ENCODE results near the gene MNAT1. TPM values are rescaled to one million over a fixed set of nuclear protein-coding genes. Genes with fewer than 3 reads are reported as not detected.
"Not testable (repeated sequence)": the region's sequence is repeated elsewhere in the genome, so short reads cannot be mapped to it uniquely, and the experiment has no call there.

MNAT1 gene
- total RNA-seq, 1 donor from 2014 or later = 42.4 TPM

DNA sequence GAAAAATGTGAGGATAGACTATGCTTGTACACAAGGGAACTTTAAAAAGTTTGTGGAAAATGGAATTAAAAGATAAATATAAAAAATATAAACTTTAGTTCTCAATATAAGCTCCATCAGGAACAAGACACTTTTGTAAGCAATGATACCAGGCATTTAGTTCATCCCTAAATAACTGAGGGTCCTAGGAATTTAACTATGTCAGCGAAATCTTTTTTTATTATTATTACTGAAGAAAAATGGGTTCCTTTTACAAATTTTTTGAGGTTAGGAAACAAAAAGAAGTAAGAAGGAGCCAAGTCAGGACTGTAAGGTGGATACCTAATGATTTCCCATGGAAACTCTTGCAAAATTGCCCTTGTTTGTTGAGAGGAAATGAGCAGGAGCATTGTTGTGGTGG is 143.6 kb downstream of the MNAT1 start:
- Mint-ChIP-seq H3K27me3 (ENCODE audit: low read depth) (no peaks in the 10 kb centered on the region), H3K36me3 (ENCODE audit: low read depth) (peaks cover 13% of the 10 kb centered on the region), H3K4me1 (ENCODE audit: low read depth) (peaks cover 9% of the 10 kb centered on the region), H3K27ac (ENCODE audit: unreplicated experiment) (no peak overlapping the region), H3K9me3 (ENCODE audit: low read depth) (peaks cover 10% of the 10 kb centered on the region), H3K4me3 (ENCODE audit: unreplicated experiment) (no peak overlapping the region)
- TF ChIP-seq, protein P1, sequence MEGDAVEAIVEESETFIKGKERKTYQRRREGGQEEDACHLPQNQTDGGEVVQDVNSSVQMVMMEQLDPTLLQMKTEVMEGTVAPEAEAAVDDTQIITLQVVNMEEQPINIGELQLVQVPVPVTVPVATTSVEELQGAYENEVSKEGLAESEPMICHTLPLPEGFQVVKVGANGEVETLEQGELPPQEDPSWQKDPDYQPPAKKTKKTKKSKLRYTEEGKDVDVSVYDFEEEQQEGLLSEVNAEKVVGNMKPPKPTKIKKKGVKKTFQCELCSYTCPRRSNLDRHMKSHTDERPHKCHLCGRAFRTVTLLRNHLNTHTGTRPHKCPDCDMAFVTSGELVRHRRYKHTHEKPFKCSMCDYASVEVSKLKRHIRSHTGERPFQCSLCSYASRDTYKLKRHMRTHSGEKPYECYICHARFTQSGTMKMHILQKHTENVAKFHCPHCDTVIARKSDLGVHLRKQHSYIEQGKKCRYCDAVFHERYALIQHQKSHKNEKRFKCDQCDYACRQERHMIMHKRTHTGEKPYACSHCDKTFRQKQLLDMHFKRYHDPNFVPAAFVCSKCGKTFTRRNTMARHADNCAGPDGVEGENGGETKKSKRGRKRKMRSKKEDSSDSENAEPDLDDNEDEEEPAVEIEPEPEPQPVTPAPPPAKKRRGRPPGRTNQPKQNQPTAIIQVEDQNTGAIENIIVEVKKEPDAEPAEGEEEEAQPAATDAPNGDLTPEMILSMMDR (IDR thresholded peaks at IDR 0.05) = no peak
- no peak for DNase-seq (ENCODE audit: low spot score)

DNA sequence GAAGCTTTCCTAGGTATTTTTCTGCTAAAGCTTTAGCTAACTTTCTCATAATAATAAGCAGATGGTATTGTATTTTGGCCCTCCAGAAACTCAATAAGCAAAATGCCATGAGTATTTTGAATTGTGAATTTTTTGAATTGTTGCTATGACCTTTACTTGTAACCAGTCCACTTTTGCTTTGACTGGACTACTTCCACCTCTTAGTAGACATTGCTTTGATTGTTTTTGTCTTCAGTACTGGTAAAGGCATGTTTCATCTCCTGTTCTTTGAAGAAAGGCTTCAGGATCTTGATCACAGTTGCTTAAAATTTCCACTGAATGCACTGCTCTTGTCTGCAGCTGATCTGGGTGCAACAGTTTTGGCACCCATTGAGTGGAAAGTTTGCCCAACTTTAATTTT is 144.0 kb downstream of the MNAT1 start:
- TF ChIP-seq, protein P1 (IDR thresholded peaks at IDR 0.05) = no peak
- H3K27me3 Mint-ChIP-seq (ENCODE audit: low read depth) = no peaks in the 10 kb centered on the region
- no peak for DNase-seq (ENCODE audit: low spot score)
- no peak overlapping the region for H3K27ac Mint-ChIP-seq (ENCODE audit: unreplicated experiment)
- no peak overlapping the region for H3K4me3 Mint-ChIP-seq (ENCODE audit: unreplicated experiment)
- H3K9me3 Mint-ChIP-seq (ENCODE audit: low read depth) = peaks cover 12% of the 10 kb centered on the region
- H3K36me3 Mint-ChIP-seq (ENCODE audit: low read depth) = peaks cover 14% of the 10 kb centered on the region
- peaks cover 9% of the 10 kb centered on the region for H3K4me1 Mint-ChIP-seq (ENCODE audit: low read depth)

DNA sequence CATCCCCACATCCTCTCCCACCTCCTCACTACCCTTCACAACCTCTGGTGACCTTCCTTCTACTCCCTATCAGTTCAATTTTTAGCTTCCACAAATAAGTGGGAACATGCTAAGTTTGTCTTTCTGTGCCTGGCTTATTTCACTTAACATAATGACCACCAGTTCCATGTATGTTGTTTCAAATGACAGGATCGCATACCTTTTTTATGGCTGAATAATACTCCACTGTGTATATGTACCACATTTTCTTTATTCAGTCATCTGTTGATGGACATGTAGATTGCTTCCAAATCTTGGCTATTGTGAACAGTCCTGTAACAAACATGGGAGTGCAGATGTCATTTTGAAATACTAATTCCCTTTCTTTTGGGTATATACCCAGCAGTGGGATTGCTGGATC is 147.7 kb downstream of the MNAT1 start:
- TF ChIP-seq, protein P1 (IDR thresholded peaks at IDR 0.05) = no peak
- Mint-ChIP-seq H3K4me3 (ENCODE audit: unreplicated experiment) (no peak overlapping the region), H3K27ac (ENCODE audit: unreplicated experiment) (no peak overlapping the region), H3K27me3 (ENCODE audit: low read depth) (no peaks in the 10 kb centered on the region), H3K4me1 (ENCODE audit: low read depth) (peaks cover 9% of the 10 kb centered on the region), H3K36me3 (ENCODE audit: low read depth) (peaks cover 28% of the 10 kb centered on the region), H3K9me3 (ENCODE audit: low read depth) (peaks cover 26% of the 10 kb centered on the region)
- no peak for DNase-seq (ENCODE audit: low spot score)

DNA sequence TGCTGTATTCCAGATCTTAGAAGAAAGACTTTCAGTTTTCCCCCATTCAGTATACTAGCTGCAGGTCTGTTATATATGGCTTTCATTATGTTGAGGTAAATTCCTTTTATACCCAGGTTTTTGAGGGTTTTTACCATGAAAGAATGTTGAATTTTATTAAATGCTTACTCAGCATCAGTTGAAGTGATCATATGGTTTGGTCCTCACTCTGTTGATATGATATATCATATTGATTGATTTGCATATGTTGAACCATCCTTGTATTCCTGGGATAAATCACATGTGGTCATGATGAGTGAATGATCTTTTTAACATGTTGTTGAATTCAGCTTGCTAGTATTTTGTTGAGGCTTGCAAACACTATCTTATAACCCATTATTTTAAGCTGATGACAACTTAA is 149.6 kb downstream of the MNAT1 start:
- no peak for DNase-seq (ENCODE audit: low spot score)
- Mint-ChIP-seq H3K27me3 (ENCODE audit: low read depth) (no peaks in the 10 kb centered on the region), H3K9me3 (ENCODE audit: low read depth) (peaks cover 26% of the 10 kb centered on the region), H3K27ac (ENCODE audit: unreplicated experiment) (no peak overlapping the region), H3K4me1 (ENCODE audit: low read depth) (peaks cover under 1% of the 10 kb centered on the region), H3K36me3 (ENCODE audit: low read depth) (peaks cover 30% of the 10 kb centered on the region), H3K4me3 (ENCODE audit: unreplicated experiment) (no peak overlapping the region)
- TF ChIP-seq, protein P1 (IDR thresholded peaks at IDR 0.05) = no peak

DNA sequence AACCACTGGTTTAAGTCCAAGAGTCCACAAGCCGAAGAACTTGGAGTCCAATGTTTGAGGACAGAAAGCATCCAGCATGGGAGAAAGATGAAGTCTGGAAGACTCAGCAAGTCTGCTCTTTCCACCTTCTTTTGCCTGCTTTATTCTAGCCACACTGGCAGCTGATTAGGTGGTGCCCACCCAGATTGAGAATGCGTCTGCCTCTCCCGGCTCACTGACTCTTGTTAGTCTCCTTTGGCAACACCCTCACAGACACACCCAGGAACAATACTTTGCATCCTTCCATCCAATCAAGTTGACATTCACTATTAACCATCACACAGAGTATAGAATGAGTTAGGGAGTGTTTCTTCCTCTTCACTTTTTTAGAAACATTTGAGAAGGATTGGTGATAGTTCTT is 156.1 kb downstream of the MNAT1 start:
- not testable (repeated sequence) for H3K36me3 Mint-ChIP-seq (ENCODE audit: low read depth); H3K27me3 Mint-ChIP-seq (ENCODE audit: low read depth); H3K9me3 Mint-ChIP-seq (ENCODE audit: low read depth); H3K4me3 Mint-ChIP-seq (ENCODE audit: unreplicated experiment); DNase-seq (ENCODE audit: low spot score); H3K27ac Mint-ChIP-seq (ENCODE audit: unreplicated experiment)
- H3K4me1 Mint-ChIP-seq (ENCODE audit: low read depth) = peaks cover 22% of the 10 kb centered on the region

DNA sequence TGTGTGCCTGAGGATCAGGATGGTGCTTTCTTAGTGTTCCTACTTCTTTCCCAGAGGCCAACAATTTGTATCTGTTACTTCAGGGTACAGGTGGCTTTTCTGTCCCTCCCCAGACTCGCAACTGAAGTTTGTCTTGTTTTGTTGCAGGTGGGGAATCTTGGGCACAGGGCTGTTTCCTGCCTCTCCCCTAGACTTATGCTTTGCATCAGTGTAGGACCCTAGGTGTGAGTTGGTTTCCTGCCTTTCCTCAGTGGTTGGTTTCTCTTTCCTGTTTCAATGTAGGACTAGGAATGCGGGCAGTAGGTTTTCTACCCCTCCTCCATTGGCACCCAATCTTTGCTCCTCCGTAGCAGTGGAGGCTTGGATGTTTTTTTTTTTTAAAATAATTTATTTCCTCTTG is 159.3 kb downstream of the MNAT1 start:
- TF ChIP-seq, protein P1 (IDR thresholded peaks at IDR 0.05) = no peak
- no peak for DNase-seq (ENCODE audit: low spot score)
- Mint-ChIP-seq H3K4me1 (ENCODE audit: low read depth) (peaks cover 25% of the 10 kb centered on the region), H3K9me3 (ENCODE audit: low read depth) (peaks cover 2% of the 10 kb centered on the region), H3K27ac (ENCODE audit: unreplicated experiment) (no peak overlapping the region), H3K27me3 (ENCODE audit: low read depth) (no peaks in the 10 kb centered on the region), H3K36me3 (ENCODE audit: low read depth) (peaks cover 6% of the 10 kb centered on the region), H3K4me3 (ENCODE audit: unreplicated experiment) (no peak overlapping the region)
